ENCODE results near the gene SPDYE16. TPM values are rescaled to one million over a fixed set of nuclear protein-coding genes. Genes with fewer than 3 reads are reported as not detected.
A peak's percentile ranks its signal among the peaks of the same experiment; 100 is the strongest.
"Not testable (repeated sequence)": the region's sequence is repeated elsewhere in the genome, so short reads cannot be mapped to it uniquely, and the experiment has no call there.

SPDYE16 gene
- total RNA-seq, 1 donor from 2014 or later: not detected

- ATAC-seq (ENCODE audit: poor library complexity); DNase-seq; intact Hi-C loops (cut with DNase I): not testable (repeated sequence)
Observed at GRCh38 chr7:76560157-76560556, 17.1 kb upstream of the SPDYE16 start.

GRCh38 chr7:76559685-76560084 is 16.6 kb upstream of the SPDYE16 start:
- ATAC-seq (ENCODE audit: poor library complexity); DNase-seq; intact Hi-C loops (cut with DNase I): not testable (repeated sequence)

- intact Hi-C loops (cut with DNase I); DNase-seq; ATAC-seq (ENCODE audit: poor library complexity): not testable (repeated sequence)
Observed at GRCh38 chr7:76551992-76552391, 8.9 kb upstream of the SPDYE16 start.

DNA sequence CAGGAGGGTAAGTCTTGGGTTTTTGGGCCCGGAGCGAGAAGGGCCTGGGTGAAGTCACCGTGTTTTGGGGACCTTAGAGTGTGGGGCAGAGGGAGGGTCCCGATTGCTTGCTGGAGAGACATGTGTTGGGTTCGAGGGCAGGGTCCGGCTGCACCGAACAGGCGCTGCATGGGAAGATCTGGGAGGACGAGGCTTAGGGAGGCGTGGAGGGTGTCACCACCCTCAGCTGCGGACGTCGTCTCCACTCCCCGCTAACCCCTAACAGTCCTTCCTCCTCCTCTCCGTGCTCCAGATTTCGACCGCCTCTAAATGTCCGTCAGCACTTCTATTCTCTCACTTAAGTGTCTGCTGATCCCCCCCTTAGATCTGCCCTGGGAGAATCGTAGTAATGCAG is 6.8 kb upstream of the SPDYE16 start:
- DNase-seq; intact Hi-C loops (cut with DNase I): not testable (repeated sequence)
- ATAC-seq (ENCODE audit: poor library complexity): peak; percentile 18

GRCh38 chr7:76549025-76549854 is 6.1 kb upstream of the SPDYE16 start:
- peak; percentile 100 for ATAC-seq (ENCODE audit: poor library complexity)
- DNase-seq: peak; percentile 94
- intact Hi-C loops (cut with DNase I): not testable (repeated sequence)

DNA sequence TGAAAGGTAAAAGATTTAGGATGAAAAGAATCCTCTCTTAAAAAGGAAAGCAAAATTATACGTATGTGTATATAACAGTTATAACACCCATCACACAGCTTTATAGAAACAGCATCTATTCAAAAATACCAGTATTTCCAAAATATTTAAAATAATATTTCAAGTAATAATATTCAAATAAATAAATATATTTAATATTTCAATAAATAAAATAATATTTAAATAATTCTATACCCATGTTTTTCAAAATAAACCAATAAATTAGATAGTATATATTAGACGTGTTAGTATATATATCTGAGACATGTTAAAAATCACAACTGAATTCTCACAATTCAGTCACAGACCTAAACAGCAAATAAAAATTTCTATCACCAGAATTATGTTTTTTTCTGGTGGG is 11.5 kb downstream of the SPDYE16 start:
- ATAC-seq (ENCODE audit: poor library complexity); intact Hi-C loops (cut with DNase I); DNase-seq: not testable (repeated sequence)

DNA sequence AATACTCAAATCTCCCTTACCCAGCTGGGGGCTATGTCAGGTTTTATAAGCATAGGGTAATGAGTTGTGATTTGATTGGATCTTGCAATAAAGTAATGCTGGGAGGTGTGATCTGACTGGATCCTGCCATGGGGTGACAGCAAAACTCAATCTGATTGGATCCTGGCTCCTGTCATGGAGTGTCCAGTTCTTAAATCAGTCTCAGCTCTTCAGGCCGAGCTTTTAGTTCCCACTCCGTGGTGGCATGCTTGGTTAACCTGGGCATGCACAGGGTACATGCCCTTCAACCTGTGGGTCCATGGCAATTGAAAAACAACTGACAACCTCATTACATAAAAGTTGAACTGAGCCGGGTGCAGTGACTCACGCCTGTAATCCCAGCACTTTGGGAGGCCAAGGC is 16.9 kb downstream of the SPDYE16 start:
- ATAC-seq (ENCODE audit: poor library complexity); DNase-seq; intact Hi-C loops (cut with DNase I): not testable (repeated sequence)

DNA sequence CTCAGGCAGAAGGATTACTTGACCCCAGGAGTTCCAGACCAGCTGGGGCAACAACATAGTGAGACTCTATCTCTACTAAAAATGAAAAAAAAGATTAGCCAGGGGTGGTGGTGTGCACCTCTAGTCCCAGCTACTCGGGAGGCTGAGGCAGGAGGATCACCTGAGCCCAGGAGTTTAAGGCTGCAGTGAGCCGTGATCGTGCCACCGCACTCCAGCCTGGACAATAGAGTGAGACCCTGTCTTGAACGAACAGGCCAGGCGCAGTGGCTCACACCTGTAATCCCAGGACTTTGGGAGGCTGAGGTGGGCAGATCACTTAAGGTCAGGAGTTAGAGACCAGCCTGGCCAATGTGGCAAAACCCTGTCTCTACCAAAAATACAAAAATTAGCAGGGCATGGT is 26.2 kb downstream of the SPDYE16 start:
- ATAC-seq (ENCODE audit: poor library complexity); intact Hi-C loops (cut with DNase I): not testable (repeated sequence)

GRCh38 chr7:76515999-76516443 is 27.1 kb downstream of the SPDYE16 start:
- peak; percentile 88 for ATAC-seq (ENCODE audit: poor library complexity)
- peak; percentile 83 for DNase-seq
- intact Hi-C loops (cut with DNase I): no loop called here

More for the DNA sequence above, 26.2 kb downstream of the SPDYE16 start:
- not testable (repeated sequence) for DNase-seq

- ATAC-seq (ENCODE audit: poor library complexity) (no peak), DNase-seq (no peak)
- intact Hi-C loops (cut with DNase I): no loop called here
Observed at GRCh38 chr7:76514926-76515771, 27.9 kb downstream of the SPDYE16 start.

DNA sequence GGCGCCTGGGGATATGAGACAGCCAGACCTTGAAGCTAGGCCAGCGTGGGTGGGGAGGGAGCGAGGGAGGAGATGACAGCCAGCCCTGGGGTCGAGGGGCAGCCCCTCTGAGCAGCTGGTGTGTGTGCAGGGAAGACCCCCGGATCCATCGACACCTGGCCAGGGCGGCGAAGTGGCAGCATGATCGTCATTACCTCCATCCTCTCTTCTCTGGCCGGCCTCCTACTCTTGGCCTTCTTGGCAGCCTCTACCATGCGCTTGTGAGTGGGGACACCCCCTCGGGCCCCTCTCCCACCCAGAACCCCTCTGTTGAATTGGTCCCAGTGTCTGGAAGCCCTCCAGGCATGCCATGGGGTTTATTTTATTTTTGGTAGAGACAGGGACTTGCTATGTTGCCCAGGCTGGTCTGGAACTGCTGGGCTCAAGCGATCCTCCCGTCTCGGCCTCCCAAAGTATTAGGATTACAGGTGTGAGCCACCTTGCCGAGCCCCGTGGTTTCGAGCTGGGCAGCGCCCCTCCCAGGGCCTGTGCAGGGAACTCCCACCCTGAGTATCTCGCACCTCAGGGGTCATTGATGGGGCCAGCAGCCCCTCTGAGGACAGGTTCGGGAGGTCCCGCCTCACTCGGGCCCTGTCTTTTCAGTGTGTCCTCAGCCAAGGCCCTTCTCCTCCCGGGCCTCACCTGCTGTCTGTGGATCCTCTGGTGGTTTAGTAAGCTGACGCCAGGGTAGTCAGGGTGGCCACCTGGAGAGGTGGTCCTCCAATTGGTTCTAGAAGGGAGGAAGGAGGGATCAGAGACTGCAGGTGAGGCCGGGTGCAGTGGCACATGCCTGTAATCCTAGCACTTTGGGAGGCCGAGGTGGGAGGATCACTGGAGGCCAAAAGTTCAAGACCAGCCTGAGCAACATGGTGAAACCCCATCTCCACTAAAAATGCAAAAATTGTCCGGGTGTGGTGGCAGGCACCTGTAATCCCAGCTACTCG is 29.0 kb downstream of the SPDYE16 start:
- DNase-seq: no peak
- intact Hi-C loops (cut with DNase I): no loop called here
- no peak for ATAC-seq (ENCODE audit: poor library complexity)

GRCh38 chr7:76512941-76513816 is 29.9 kb downstream of the SPDYE16 start:
- DNase-seq: no peak
- intact Hi-C loops (cut with DNase I): no loop called here
- ATAC-seq (ENCODE audit: poor library complexity): no peak

GRCh38 chr7:76511911-76512885 is 30.9 kb downstream of the SPDYE16 start:
- intact Hi-C loops (cut with DNase I); DNase-seq: not testable (repeated sequence)
- ATAC-seq (ENCODE audit: poor library complexity): peak; percentile 49

GRCh38 chr7:76511200-76511910 is 31.7 kb downstream of the SPDYE16 start:
- intact Hi-C loops (cut with DNase I); DNase-seq; ATAC-seq (ENCODE audit: poor library complexity): not testable (repeated sequence)

Measured in Right ventricle myocardium superior (tissue), 1 donor.